ENCODE measurements around the gene SLC35F2. TPM values are rescaled to one million over a fixed set of nuclear protein-coding genes. Genes with fewer than 3 reads are reported as not detected.
A peak's percentile ranks its signal among the peaks of the same experiment; 100 is the strongest.

Gene SLC35F2
- total and polyA plus RNA-seq, 2 donors (not counting 1 experiment from before 2014, with no cell fraction given) = 2.8 to 7.4 TPM

- TF ChIP-seq CTCF (conservative IDR thresholded peaks at IDR 0.05 in 1 of 2, IDR thresholded peaks at IDR 0.05 in 1 of 2; ENCODE audit: low read depth in 1 of 2, low read length in 2 of 2) = no peak
- TF ChIP-seq EZH2 (IDR thresholded peaks at IDR 0.05; ENCODE audit: low read length, missing control alignments) = no peak
- peak in 1 of 2 donors; percentile 7 for DNase-seq (ENCODE audit: low read depth in 2 of 2)
- H2AFZ ChIP-seq (ENCODE audit: low read length) = no peak overlapping the region
These were observed 67.1 kb downstream of the SLC35F2 start for GRCh38 chr11:107791343-107792048.

DNA sequence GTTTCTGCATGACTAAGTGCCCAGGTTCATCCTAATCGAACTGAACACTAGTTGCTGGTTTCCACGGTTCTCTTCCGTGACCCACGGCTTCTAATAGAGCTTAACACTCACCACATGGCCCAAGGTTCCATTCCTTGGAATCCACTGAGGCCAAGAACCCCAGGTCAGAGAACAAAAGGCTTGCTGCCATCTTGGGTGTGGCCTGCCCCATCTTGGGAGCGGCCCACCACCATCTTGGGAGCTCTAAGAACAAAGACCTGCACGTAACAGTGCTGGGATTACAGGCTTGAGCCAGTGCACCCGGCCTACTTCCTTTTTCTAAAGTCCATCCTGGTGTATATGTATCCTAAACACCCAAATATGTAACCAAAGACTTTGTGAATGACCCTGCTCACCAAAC, 68.8 kb downstream of the SLC35F2 start:
- H2AFZ ChIP-seq (ENCODE audit: low read length) = no peak overlapping the region

More at GRCh38 chr11:107791343-107792048, 67.1 kb downstream of the SLC35F2 start:
- Histone ChIP-seq H3K27me3 (ENCODE audit: control insufficient read depth, insufficient read depth, low read length) (no peaks in the 10 kb centered on the region), H3K4me1 (ENCODE audit: control insufficient read depth, extremely low read depth, insufficient read depth, low read length) (no peaks in the 10 kb centered on the region), H3K9ac (ENCODE audit: insufficient read depth, low read length) (no peak overlapping the region), H3K27ac (ENCODE audit: insufficient read depth, low read length) (no peak overlapping the region), H4K20me1 (ENCODE audit: control insufficient read depth, extremely low read depth, insufficient read depth, low read length) (no peaks in the 10 kb centered on the region), H3K79me2 (ENCODE audit: control insufficient read depth, insufficient read depth, low read length) (no peaks in the 10 kb centered on the region), H3K4me3 (replicated peaks in 1 of 4; ENCODE audit: control extremely low read depth in 1 of 4, insufficient read depth in 1 of 4, low read depth in 3 of 4, low read length in 4 of 4) (no peak overlapping the region), H3K36me3 (ENCODE audit: control insufficient read depth, insufficient read depth, low read length) (no peaks in the 10 kb centered on the region), H3K9me3 (ENCODE audit: control insufficient read depth, insufficient read depth, low read depth, low read length) (no peaks in the 10 kb centered on the region), H3K4me2 (ENCODE audit: extremely low read depth, insufficient read depth, low read length) (no peak overlapping the region)

DNA sequence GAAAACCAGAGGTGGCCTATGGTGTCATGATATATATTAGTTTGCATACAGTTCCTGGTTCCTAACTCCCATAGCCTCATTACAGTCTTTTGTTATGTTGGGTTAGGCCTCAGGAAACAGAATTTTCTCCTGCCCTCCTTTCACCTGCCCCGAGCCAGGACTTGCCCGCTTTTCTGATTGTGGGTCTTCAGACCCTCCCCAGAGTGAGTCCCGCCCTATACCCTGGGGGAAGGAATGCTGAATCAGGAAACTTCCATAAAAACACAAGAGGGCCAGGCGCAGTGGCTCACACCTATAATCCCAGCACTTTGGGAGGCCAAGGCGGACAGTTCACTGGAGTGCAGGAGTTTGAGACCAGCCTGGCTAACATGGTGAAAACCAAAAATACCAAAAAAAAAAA, 70.9 kb downstream of the SLC35F2 start:
- no peaks in the 10 kb centered on the region for H3K4me1 ChIP-seq (ENCODE audit: control insufficient read depth, extremely low read depth, insufficient read depth, low read length)
- no peaks in the 10 kb centered on the region for H3K27me3 ChIP-seq (ENCODE audit: control insufficient read depth, insufficient read depth, low read length)
- H3K4me2 ChIP-seq (ENCODE audit: extremely low read depth, insufficient read depth, low read length) = no peak overlapping the region
- H3K9me3 ChIP-seq (ENCODE audit: control insufficient read depth, insufficient read depth, low read depth, low read length) = no peaks in the 10 kb centered on the region
- DNase-seq (ENCODE audit: low read depth in 2 of 2) = no peak
- H4K20me1 ChIP-seq (ENCODE audit: control insufficient read depth, extremely low read depth, insufficient read depth, low read length) = no peaks in the 10 kb centered on the region
- H3K9ac ChIP-seq (ENCODE audit: insufficient read depth, low read length) = no peak overlapping the region
- H3K4me3 ChIP-seq (replicated peaks in 1 of 4; ENCODE audit: control extremely low read depth in 1 of 4, insufficient read depth in 1 of 4, low read depth in 3 of 4, low read length in 4 of 4) = no peak overlapping the region
- no peak overlapping the region for H2AFZ ChIP-seq (ENCODE audit: low read length)
- H3K36me3 ChIP-seq (ENCODE audit: control insufficient read depth, insufficient read depth, low read length) = no peaks in the 10 kb centered on the region
- no peak for TF ChIP-seq EZH2 (IDR thresholded peaks at IDR 0.05; ENCODE audit: low read length, missing control alignments)
- TF ChIP-seq CTCF (conservative IDR thresholded peaks at IDR 0.05 in 1 of 2, IDR thresholded peaks at IDR 0.05 in 1 of 2; ENCODE audit: low read depth in 1 of 2, low read length in 2 of 2) = no peak
- no peaks in the 10 kb centered on the region for H3K79me2 ChIP-seq (ENCODE audit: control insufficient read depth, insufficient read depth, low read length)
- no peak overlapping the region for H3K27ac ChIP-seq (ENCODE audit: insufficient read depth, low read length)

More for the DNA sequence above, 68.8 kb downstream of the SLC35F2 start:
- no peaks in the 10 kb centered on the region for H3K4me1 ChIP-seq (ENCODE audit: control insufficient read depth, extremely low read depth, insufficient read depth, low read length)
- no peak for DNase-seq (ENCODE audit: low read depth in 2 of 2)
- no peak overlapping the region for H3K4me2 ChIP-seq (ENCODE audit: extremely low read depth, insufficient read depth, low read length)
- H3K79me2 ChIP-seq (ENCODE audit: control insufficient read depth, insufficient read depth, low read length) = no peaks in the 10 kb centered on the region
- H3K27me3 ChIP-seq (ENCODE audit: control insufficient read depth, insufficient read depth, low read length) = no peaks in the 10 kb centered on the region
- TF ChIP-seq EZH2 (IDR thresholded peaks at IDR 0.05; ENCODE audit: low read length, missing control alignments) (no peak), CTCF (conservative IDR thresholded peaks at IDR 0.05 in 1 of 2, IDR thresholded peaks at IDR 0.05 in 1 of 2; ENCODE audit: low read depth in 1 of 2, low read length in 2 of 2) (no peak)
- H3K27ac ChIP-seq (ENCODE audit: insufficient read depth, low read length) = no peak overlapping the region
- H3K36me3 ChIP-seq (ENCODE audit: control insufficient read depth, insufficient read depth, low read length) = no peaks in the 10 kb centered on the region
- H3K9me3 ChIP-seq (ENCODE audit: control insufficient read depth, insufficient read depth, low read depth, low read length) = no peaks in the 10 kb centered on the region
- H4K20me1 ChIP-seq (ENCODE audit: control insufficient read depth, extremely low read depth, insufficient read depth, low read length) = no peaks in the 10 kb centered on the region
- no peak overlapping the region for H3K4me3 ChIP-seq (replicated peaks in 1 of 4; ENCODE audit: control extremely low read depth in 1 of 4, insufficient read depth in 1 of 4, low read depth in 3 of 4, low read length in 4 of 4)
- no peak overlapping the region for H3K9ac ChIP-seq (ENCODE audit: insufficient read depth, low read length)

Measured in fibroblast of lung (primary cell).